ENCODE data around the gene PAPLN.
"Not testable (repeated sequence)": the region's sequence is repeated elsewhere in the genome, so short reads cannot be mapped to it uniquely, and the experiment has no call there.

The PAPLN gene

GRCh38 chr14:73289729-73290128 is 52.4 kb downstream of the PAPLN start:
- DNase-seq (ENCODE audit: low read depth in 2 of 2), result no peak

GRCh38 chr14:73290279-73290678 is 53.0 kb downstream of the PAPLN start:
- no peak for DNase-seq (ENCODE audit: low read depth in 2 of 2)

- no peak for DNase-seq (ENCODE audit: low read depth in 2 of 2)
These were observed 56.8 kb downstream of the PAPLN start for GRCh38 chr14:73293782-73294781.

- no peak for DNase-seq (ENCODE audit: low read depth in 2 of 2)
These were observed 58.0 kb downstream of the PAPLN start for GRCh38 chr14:73295198-73295796.

- DNase-seq (ENCODE audit: low read depth in 2 of 2), result no peak
These were observed 68.2 kb downstream of the PAPLN start for GRCh38 chr14:73305499-73305898.

GRCh38 chr14:73307261-73307660 is 70.0 kb downstream of the PAPLN start:
- DNase-seq (ENCODE audit: low read depth in 2 of 2), result no peak

- not testable (repeated sequence) for DNase-seq (ENCODE audit: low read depth in 2 of 2)
These were observed 71.9 kb downstream of the PAPLN start for GRCh38 chr14:73309207-73309606.

GRCh38 chr14:73311708-73312030 is 74.4 kb downstream of the PAPLN start:
- no peak for DNase-seq (ENCODE audit: low read depth in 2 of 2)

- no peak for DNase-seq (ENCODE audit: low read depth in 2 of 2)
These were observed 75.4 kb downstream of the PAPLN start for GRCh38 chr14:73312687-73313086.

- DNase-seq (ENCODE audit: low read depth in 2 of 2), result no peak
These were observed 75.8 kb downstream of the PAPLN start for GRCh38 chr14:73313151-73313550.

GRCh38 chr14:73323896-73324399 is 86.6 kb downstream of the PAPLN start:
- no peak for DNase-seq (ENCODE audit: low read depth in 2 of 2)
